EL (cell line): ENCODE measurements around the gene TAPT1.

ENCODE experiments used
- DNase-seq: peaks from one replicate; pipeline ENCODE4 v3.0.0-alpha.2; 2016

TAPT1 gene

DNA sequence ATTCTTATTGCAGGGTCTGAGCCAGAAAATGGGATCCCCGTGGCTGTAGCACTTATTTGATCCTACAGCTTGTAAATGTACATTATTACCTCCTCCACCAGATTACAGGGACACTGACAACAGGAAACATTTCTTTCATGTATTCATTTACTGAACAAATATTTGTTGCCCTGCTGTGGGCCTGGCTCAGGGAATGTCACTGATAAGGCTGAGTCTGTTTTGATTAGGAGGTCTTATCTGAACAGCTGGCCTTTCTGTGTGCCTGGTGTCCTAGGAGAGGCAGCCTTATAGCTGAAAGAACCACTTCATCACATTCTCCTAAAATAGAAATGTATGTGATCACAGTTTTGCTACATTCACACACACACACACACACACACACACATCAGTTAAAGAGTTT, 96.9 kb downstream of the TAPT1 start:
- DNase-seq, result no peak

DNA sequence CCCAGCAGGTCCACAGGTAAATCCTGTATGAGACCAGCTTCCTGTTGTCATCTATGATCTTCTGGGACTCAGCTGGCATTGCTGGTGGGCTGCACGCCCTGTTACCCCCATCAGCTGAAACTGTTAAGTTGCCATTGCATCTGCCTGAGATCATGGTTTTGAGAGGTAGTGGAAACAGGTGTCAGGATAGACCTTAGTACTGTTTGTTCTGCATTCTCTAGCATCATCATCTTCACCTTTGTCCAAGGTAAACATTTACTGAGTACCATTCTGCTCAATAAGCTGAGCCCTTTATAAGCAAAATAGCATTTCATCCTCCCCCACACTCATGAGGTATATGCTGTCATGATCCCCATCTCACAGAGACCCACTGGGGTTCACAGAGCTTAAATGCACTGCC, 99.6 kb downstream of the TAPT1 start:
- DNase-seq, result no peak

DNA sequence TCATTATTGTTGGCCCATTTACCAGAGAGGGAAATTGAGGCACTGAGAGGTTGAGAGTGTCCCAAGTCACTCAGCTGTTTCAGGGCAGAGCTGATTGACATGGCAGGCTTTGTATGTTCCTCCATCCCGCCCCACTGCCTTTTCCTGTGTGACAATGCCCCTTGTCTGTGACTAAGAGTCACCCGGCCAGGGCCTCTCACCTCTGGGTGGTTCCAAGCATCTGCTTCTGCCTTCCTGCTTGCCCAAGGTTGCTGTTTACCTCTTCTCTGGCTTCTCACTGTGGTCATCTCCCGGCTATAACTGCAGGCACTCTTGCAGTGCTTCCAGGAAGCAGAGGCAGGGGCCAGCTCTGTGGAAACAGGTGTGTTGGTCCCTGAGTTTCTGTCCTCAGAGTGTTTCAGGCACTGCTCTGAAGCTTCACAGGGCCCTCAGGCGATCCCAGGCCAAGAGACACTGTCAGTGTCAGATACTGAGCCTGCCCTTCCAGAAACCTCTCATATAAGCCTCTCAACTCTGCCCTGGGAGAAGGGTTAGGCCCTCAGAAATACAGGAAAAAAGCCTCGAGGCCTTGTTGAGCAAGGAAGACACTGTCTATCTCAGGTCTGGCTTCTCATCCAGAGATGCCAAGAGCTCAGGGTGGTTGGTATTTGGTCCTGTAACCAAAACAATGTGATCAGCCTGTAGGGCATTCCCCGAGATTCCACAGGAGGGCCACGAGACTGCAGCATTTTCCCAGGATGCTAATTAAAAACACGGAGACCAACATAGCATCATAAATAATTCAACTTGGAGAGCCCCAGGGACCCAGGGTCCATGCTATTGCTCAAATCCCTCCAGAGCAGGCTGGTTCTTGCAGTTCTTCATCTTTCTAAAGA, 100.5 kb downstream of the TAPT1 start:
- no peak for DNase-seq

DNA sequence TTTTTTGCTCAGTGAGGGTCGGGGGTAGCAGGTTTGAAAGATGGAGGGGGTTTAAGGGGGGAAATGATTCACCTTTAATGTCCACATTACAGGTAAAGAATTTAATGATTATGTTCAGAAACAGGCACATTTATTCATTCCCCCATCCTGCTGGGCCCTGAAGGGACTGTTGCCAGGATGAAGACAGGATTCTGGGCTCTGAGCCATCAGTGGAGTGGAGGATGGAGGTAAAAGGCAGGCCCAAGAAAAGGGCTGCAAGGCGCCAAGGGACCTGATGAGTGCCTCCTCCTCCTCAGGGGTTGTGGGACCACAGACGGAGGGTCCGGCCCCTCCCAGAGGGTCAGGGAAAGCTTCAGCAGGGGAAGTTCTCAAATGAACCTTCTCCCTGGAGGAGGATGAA, 102.0 kb downstream of the TAPT1 start:
- DNase-seq, result no peak

DNA sequence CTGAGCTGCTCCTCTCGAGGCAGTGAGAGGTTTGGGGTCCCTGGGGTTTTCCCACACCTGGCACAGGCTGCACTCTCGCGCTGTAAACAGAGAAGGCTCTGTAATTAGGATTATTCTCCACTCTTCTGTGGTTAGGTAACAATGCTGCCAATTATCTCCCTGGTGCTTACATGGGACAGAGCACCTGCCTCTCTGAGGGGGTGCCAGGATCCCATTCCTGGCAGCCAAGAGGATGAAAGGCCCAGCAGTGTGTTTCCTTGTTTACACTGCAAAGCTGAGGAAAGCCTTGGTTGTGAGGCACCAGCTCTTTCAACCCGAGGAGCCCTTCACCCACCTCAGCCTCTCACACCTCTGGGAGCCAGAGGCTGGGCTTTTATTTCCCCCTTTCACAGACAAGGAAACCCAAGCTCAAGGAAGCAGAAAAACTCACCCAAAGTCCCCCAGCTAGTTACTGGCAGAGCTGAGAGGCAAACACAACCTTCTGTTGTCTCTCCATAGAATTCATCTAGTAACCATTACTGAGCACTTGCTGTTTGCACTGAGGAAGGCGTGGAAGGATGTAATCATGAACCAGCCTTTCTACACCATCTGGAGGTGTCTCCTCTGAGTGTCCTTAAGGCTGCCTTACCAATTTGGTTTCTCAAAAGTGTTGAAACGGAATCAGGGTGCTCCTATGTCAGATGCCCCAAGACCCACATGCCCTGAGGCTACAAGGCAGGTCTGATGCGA, 102.8 kb downstream of the TAPT1 start:
- no peak for DNase-seq

DNA sequence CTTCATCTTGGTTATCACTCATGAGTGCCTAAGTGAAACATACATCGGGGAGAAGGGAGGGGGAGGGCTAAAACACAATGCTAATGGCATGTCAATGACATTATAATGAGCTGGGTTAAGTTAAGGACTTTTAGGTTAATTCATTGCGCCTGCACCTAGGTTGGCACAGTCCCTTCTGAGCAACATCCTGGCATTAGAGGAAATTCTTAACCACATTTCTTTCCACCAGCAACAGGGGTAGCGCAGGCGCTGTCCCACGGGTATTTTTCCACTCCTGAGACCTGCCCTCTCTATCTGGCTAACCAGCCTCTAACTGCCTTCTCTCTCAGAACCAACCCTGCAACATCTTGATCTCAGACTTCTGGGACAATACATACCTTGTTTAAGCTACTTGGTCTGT, 103.5 kb downstream of the TAPT1 start:
- no peak for DNase-seq

DNA sequence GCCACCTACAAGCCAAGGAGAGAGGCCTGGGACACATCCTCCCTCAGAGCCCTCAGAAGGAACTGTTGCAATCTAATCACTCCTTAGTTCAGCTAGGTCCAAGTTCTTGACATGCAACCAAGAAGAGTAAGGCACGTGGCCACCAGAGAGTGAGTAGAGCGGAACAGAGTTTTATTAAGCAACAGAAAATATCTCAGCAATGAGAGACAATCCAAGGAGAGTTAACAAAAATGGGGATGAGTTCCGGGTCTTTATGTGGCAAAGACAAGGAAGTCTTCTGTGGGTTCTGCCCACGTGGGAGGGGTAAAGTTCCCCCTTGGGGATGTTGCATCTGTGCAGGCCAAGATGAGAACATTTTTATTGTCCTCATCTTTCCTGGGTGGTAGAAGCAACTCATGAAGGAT, 104.0 kb downstream of the TAPT1 start:
- DNase-seq, result no peak

DNA sequence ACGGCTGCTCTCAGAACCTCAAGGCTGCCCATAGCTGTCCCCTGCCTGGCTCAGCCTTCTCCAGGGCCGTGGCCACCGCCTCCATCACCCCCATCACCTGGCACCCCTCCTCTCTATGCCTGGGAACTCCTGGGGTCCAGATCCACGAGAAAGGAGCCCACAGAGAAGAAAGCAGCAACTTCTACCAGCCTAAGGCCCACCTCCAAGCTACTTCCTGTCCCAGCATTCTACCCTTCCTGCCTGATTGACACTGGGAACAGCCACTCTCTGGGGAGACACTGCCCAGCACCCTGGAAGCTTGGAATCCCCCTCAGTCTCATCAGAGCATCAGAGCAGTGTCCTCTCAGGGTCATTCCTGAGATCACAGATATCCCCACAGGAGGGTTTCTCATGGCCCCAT, 105.6 kb downstream of the TAPT1 start:
- peak; percentile 41 for DNase-seq

DNA sequence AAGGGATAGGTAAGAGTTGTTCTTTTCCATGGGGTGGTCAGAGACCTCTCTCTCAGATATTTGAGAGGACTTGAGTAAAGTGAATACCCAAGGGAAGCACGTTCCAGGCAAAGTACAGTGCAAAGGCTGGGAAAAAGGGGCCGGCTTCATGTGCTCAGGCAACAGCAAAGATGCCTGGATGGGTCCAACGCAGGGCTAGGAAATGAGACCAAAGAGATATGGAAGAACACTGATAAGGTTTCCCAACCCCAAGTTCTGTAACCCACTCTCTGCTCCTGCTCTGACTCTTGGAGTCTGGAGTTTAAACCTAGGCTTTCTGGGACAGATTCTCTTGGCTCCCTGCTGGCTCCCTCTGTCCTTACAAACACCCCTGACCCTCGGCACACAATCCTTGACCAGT, 106.3 kb downstream of the TAPT1 start:
- no peak for DNase-seq

DNA sequence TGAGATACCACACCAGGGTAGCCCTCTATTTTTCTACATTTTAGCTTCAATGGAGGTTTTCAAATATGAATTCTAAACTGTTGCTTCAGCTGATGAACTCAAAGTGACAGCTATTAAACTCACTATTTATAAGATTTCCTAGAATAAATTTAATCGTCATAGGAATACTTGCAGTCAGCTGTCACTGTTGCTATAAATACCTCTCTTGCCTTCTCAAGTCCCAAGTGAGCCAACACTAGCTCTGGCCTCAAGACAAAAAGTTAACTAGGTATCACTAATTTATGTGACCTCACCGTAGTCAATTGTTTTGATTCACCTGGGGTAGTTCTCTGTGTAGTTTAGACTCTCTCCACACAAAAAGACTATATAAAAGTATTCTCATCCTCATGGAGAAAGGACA, 108.2 kb downstream of the TAPT1 start:
- no peak for DNase-seq

DNA sequence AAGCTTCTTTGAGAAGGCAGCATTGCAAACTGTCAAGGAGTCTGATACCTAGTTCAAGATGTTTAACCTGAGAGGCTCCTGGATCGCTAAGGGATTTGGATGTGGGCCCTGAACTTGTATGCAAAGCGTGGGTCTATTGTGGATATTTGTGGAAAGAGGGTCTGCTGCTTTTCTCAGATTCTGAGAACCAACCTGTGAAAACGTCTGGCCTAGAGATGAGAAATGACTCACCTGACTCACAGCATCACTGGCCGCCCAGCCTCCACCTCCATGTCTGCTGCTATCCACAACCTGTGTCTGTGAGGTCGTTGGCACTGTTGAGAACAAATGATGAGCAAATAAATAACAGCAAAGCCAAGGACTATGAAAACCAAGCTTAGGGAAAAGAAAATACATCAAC, 109.1 kb downstream of the TAPT1 start:
- no peak for DNase-seq

DNA sequence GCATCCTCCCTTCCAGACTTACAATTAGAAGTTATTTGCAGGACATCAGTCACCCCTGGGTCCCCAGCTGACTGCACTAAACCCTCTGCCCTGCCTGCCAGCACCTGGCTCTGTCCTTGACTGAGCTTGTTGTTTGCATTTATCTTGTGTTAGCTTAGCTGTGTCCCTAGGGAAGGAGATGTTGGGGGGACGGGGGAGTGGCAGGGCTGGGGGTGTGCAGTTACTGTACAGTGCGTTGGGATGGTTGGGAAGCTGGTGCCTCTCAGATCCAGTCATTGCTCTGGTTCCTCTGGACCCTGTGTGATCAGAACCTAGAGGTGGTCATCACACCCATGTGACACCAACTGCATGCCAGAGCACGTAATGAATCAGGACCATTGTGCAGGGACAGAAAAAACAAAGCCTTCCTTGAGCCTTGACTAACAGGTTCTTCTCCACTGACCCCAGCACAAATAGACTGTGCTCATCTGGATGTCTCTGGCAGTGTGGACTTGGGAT, 109.7 kb downstream of the TAPT1 start:
- no peak for DNase-seq

DNA sequence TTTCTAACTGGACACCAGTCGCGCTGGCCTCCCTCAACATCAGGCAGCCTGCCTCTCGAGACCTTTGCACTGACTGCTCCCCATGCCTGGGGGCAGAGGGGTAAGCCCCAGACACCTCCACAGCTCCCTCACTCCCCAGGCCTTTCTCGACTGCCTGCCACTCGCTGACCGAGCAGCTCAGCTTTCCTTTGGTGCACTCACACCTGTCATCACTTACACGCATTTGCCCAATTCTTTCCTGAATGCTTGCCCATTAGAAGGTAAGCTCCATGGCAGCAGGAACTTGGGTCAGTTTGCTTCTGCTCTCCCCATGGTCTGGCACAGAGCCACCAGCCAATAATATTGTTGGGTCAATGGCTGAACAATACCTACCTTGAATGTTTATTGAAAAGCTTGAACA, 110.3 kb downstream of the TAPT1 start:
- no peak for DNase-seq

DNA sequence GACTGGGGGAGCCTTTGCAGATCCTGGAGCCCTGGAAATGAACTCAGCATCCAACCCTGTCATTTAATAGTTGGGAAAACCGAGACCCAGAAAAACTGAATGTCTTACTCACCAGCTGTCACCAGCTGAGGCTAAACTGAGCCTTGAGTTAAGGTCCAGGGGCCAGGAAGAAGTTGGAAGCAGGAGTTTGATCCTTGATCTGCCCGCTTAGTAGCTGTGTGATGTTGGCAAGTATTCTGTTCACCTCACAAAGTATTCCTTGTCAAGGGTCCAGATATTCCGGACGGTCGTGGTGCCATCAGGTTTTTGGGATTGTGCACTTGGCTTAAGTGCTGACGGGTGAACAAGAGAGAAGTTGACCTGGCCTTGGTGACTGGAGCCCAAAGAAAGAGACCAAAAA, 111.7 kb downstream of the TAPT1 start:
- no peak for DNase-seq

DNA sequence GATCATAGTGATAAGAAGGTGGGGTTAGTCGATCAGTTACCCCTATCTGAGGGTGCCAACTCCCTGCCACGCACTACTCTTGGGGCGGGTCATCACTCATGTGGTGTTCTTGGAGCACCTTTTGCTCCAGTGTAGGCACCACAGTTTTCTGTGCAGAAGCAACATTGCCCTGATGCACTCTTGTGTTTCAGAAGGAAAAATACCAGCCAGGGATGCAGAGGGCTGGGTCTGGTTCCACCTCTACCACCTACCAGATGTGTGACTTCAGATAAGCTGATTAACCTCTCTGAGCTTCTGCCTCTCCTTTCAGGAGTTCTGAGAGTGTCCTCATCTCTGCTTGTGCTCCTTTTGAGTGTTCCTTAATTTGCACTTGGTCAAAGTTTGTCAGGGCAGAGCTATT, 112.5 kb downstream of the TAPT1 start:
- no peak for DNase-seq

DNA sequence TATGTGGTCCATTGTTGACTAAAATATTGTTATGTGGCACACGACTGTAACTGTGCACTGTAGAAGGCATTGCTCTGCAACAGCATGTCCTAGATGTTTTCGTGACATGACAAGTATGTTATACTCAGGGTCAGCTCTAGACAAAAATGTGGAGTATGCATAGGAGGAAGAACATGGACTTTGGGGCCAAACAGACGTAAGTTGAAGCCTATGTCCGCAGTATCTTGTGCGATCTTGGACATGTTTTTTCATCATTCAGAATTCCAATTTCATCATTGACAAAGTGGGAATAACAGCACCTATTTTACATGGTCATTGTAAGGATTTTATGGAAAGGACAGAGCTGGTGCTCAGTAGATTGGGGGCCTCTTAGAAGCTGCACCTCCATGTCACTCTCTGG, 114.7 kb downstream of the TAPT1 start:
- DNase-seq, result no peak

DNA sequence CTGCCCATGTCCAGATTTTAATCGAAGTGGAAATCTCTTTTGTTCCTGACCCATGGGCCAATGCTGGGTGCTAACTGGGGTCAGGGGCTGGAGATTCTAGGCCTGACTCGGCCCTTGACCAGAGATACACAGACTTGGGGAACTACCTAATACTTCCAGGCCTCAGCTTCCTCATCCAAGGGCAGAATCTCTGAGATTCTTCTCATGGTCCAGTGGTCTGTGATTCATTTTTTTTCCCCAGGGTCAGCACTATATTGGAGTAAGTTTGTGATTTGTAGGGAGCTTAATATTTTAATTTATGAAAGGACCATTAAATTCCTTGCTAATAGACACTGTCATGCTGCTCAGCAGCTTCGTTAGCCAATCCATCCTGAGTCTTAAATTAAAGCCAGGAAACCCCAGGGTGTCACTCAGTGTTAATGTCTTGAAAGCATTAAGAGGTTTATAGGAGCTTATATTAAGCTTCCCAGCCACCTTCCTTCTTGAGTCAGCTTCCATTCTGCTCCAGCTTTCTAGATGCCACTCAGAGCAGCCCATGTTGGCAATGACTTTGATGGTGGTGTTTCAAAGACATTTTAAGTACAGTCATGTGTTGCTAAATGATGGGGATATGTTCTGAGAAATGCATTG, 115.5 kb downstream of the TAPT1 start:
- no peak for DNase-seq
